Endodermal cell (in vitro differentiated cells): ENCODE measurements around the gene GPR45. TPM values are rescaled to one million over a fixed set of nuclear protein-coding genes. Genes with fewer than 3 reads are reported as not detected.

ENCODE experiments used
- DNase-seq: peaks from one replicate; pipeline ENCODE4 v3.0.0-alpha.2; 2017
- H3K27ac ChIP-seq: 2 replicates; pipeline ENCODE4 v1.5.1; 2013; ENCODE audit warnings: mild to moderate bottlenecking, low read depth, low read length, moderate library complexity
- H3K27me3 ChIP-seq: 2 replicates; pipeline ENCODE4 v1.6.1; 2013; ENCODE audit warnings: mild to moderate bottlenecking, low read length, moderate library complexity; ENCODE audit not compliant: insufficient read depth, control insufficient read depth, poor library complexity, severe bottlenecking
- H3K36me3 ChIP-seq: 2 replicates; pipeline ENCODE4 v1.7.0; 2013; ENCODE audit warnings: mild to moderate bottlenecking, low read length, moderate library complexity; ENCODE audit not compliant: control insufficient read depth, insufficient read depth
- H3K4me1 ChIP-seq: one replicate; pipeline ENCODE4 v1.7.0; 2013; ENCODE audit warnings: low read length; ENCODE audit not compliant: control insufficient read depth, insufficient read depth
- H3K4me3 ChIP-seq: 2 replicates; pipeline ENCODE4 v1.5.1; 2013; ENCODE audit warnings: mild to moderate bottlenecking, low read length, moderate library complexity
- H3K9ac ChIP-seq: 2 replicates; pipeline ENCODE4 v1.6.1; 2013; ENCODE audit warnings: mild to moderate bottlenecking, low read length, moderate library complexity; ENCODE audit not compliant: poor library complexity, severe bottlenecking; ENCODE audit errors: extremely low read depth
- H3K9me3 ChIP-seq: 2 replicates; pipeline ENCODE4 v1.6.1; 2013; ENCODE audit warnings: mild to moderate bottlenecking, low read length, moderate library complexity; ENCODE audit not compliant: control insufficient read depth
- H3K27ac Mint-ChIP-seq: 2 replicates; pipeline ENCODE4 v1.8.0; 2020; ENCODE audit warnings: mixed read lengths
- H3K27me3 Mint-ChIP-seq: 2 replicates; pipeline ENCODE4 v1.8.0; 2021; ENCODE audit warnings: mild to moderate bottlenecking, mixed read lengths; ENCODE audit not compliant: insufficient read depth
- H3K36me3 Mint-ChIP-seq: 2 replicates; pipeline ENCODE4 v1.8.0; 2020; ENCODE audit warnings: low read depth, mixed read lengths
- H3K4me1 Mint-ChIP-seq: 2 replicates; pipeline ENCODE4 v1.8.0; 2020; ENCODE audit warnings: mixed read lengths
- H3K4me3 Mint-ChIP-seq: 2 replicates; pipeline ENCODE4 v1.8.0; 2020; ENCODE audit warnings: mild to moderate bottlenecking, moderate library complexity, mixed read lengths
- H3K9me3 Mint-ChIP-seq: 2 replicates; pipeline ENCODE4 v1.8.0; 2020; ENCODE audit warnings: mild to moderate bottlenecking, mixed read lengths
- WGBS, 2 experiments: methylation state at CpG; one replicate each; pipeline versions ENCODE4 v1.1.5 to v1.1.7; 2013; ENCODE audit warnings: missing lambda C conversion rate in 2 of 2, mixed read lengths in 1 of 2; ENCODE audit not compliant: insufficient coverage in 1 of 2, insufficient read length in 1 of 2; 5-methylcytosine and 5-hydroxymethylcytosine counted together
- total RNA-seq, 2 donors: library from RNA; stranded (reverse); fragmentation: NEBNext Ultra II Directional in 1 of 2; extraction: Animal tissue kit (Norgen Biotek cat#: 25700) in 1 of 2; gene quantifications; 2 replicates in 1 of 2; 3 replicates in 1 of 2; pipeline ENCODE4 v1.2.1, GENCODE V29; 2021
- TF ChIP-seq, protein P1 (sequence below): fragments of 200-600 bp; sonication (generic); conservative IDR thresholded peaks from 2 replicates; pipeline ENCODE4 v1.5.0; 2021; ENCODE audit warnings: antibody characterized with exemption, mild to moderate bottlenecking

The GPR45 gene
- total RNA-seq, 2 donors from 2014 or later = not detected

DNA sequence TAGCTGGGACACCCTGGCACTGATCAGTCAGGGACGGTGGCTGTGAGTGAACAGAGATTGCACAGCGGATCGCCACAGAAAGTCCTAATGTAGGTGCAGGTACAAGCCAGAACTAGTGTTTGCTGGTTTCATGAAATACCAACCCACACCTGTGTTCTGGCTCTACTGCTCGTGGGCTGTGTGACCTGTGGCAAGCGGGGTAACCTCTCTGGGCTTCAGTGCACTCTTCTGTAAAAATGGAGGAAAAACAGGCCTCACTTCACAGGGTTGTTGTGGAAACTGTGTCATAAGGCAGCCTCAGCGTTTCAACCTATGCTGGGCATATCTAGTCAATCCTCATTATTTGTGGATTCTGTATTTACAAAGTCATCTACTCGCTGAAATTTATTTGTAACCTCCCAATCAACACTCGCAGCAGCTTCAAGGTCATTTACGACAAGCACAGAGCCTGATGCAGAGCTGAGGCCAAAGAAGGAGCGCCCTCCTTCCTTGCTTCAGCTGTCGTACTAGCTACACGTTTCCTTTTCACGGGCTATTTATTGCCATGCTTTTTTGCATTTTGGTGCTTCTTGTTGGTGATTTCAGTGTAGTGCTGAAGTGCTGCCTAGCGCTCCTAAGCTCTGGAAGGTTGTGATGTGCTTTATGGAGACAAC lies 30.0 kb downstream of the GPR45 start:
- H3K4me3 ChIP-seq = no peak overlapping the region
- H3K27me3 Mint-ChIP-seq = no peaks in the 10 kb centered on the region
- no peaks in the 10 kb centered on the region for H3K27me3 ChIP-seq
- H3K36me3 ChIP-seq = peaks cover 68% of the 10 kb centered on the region
- H3K27ac Mint-ChIP-seq = no peak overlapping the region
- H3K4me1 ChIP-seq = no peaks in the 10 kb centered on the region
- H3K4me3 Mint-ChIP-seq = no peak overlapping the region
- H3K4me1 Mint-ChIP-seq = no peaks in the 10 kb centered on the region
- peaks cover 44% of the 10 kb centered on the region for H3K36me3 Mint-ChIP-seq
- 93 to 97% methylated on average over 14 of the region's 14 CpGs for WGBS, 2 experiments
- peak; percentile 20 for DNase-seq
- no peak overlapping the region for H3K27ac ChIP-seq
- no peaks in the 10 kb centered on the region for H3K9me3 Mint-ChIP-seq
- H3K9me3 ChIP-seq = no peaks in the 10 kb centered on the region
- TF ChIP-seq, protein P1, sequence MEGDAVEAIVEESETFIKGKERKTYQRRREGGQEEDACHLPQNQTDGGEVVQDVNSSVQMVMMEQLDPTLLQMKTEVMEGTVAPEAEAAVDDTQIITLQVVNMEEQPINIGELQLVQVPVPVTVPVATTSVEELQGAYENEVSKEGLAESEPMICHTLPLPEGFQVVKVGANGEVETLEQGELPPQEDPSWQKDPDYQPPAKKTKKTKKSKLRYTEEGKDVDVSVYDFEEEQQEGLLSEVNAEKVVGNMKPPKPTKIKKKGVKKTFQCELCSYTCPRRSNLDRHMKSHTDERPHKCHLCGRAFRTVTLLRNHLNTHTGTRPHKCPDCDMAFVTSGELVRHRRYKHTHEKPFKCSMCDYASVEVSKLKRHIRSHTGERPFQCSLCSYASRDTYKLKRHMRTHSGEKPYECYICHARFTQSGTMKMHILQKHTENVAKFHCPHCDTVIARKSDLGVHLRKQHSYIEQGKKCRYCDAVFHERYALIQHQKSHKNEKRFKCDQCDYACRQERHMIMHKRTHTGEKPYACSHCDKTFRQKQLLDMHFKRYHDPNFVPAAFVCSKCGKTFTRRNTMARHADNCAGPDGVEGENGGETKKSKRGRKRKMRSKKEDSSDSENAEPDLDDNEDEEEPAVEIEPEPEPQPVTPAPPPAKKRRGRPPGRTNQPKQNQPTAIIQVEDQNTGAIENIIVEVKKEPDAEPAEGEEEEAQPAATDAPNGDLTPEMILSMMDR = no peak
- H3K9ac ChIP-seq = no peak overlapping the region

DNA sequence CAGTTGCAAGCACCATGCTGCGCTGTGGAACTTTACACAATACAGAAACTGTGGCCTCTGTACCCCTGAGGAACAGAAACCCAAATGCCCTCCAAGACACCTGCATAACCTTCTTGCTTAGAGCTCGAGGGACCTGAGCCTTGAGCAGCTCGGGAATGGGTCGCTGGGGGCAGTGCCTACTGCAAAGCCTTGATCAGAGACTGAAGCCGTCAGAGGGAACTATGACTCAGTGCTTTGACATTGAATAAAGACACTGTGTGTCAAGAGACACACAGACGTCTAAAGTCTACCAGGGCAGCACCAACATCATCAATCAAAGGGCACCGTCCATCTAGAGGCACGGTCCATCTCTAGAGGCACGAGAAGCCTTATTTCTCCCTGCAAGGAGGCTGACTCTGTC lies 30.6 kb downstream of the GPR45 start:
- Histone ChIP-seq H3K4me3 (no peak overlapping the region), H3K36me3 (peaks cover 71% of the 10 kb centered on the region), H3K4me1 (no peaks in the 10 kb centered on the region), H3K27me3 (no peaks in the 10 kb centered on the region), H3K27ac (no peak overlapping the region), H3K9me3 (no peaks in the 10 kb centered on the region), H3K9ac (no peak overlapping the region)
- Mint-ChIP-seq H3K27ac (no peak overlapping the region), H3K4me1 (no peaks in the 10 kb centered on the region), H3K36me3 (peaks cover 44% of the 10 kb centered on the region), H3K4me3 (no peak overlapping the region), H3K9me3 (no peaks in the 10 kb centered on the region), H3K27me3 (no peaks in the 10 kb centered on the region)
- WGBS, 2 experiments = 95 to 96% methylated on average over 8 to 9 of the region's 9 CpGs
- TF ChIP-seq, protein P1 = no peak
- DNase-seq = peak; percentile 28

DNA sequence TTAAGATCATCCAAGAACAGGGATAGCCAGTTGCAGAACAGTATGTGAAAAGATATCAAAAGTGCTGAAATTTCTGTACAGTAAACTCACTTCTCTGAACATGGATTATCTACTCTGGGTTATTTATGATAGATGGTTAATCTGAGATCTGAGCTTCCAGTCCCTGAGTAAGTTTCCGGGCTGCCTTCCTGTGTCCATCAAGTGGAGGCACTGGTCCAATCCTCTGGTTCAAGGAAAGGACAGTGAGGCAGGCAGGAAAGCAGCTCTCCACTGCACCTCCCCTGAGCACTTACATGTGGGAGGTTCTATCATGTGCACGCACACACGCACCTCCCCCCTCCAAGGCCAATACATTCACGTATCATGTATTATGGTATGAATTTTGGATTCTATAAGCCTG lies 32.5 kb downstream of the GPR45 start:
- no peaks in the 10 kb centered on the region for H3K27me3 ChIP-seq
- H3K27me3 Mint-ChIP-seq = no peaks in the 10 kb centered on the region
- H3K9ac ChIP-seq = no peak overlapping the region
- H3K9me3 ChIP-seq = no peaks in the 10 kb centered on the region
- 96% methylated on average over 4 of the region's 4 CpGs; no CpG with 5 or more reads in 1 of the 2 experiments for WGBS, 2 experiments
- no peaks in the 10 kb centered on the region for H3K4me1 ChIP-seq
- DNase-seq = no peak
- H3K27ac Mint-ChIP-seq = no peak overlapping the region
- TF ChIP-seq, protein P1 = no peak
- no peak overlapping the region for H3K4me3 ChIP-seq
- H3K4me3 Mint-ChIP-seq = no peak overlapping the region
- H3K36me3 ChIP-seq = peaks cover 57% of the 10 kb centered on the region
- no peaks in the 10 kb centered on the region for H3K4me1 Mint-ChIP-seq
- H3K27ac ChIP-seq = no peak overlapping the region
- H3K36me3 Mint-ChIP-seq = peaks cover 33% of the 10 kb centered on the region
- no peaks in the 10 kb centered on the region for H3K9me3 Mint-ChIP-seq
